MCF 10A (cell line): ENCODE results near the gene GDF2. TPM values are rescaled to one million over a fixed set of nuclear protein-coding genes. Genes with fewer than 3 reads are reported as not detected.

Experiments
- BruUV-seq: library from RNA; stranded (reverse); fragments of 400-500 nt; replicated peaks from 2 replicates; lab custom pipeline; 2021; lab: Mats Ljungman, UMichigan
- CTCF ChIA-PET: fragments of 300-600 bp; sonication (Branson Sonifier 250); formaldehyde crosslinking; extraction: SDS; loops from one replicate; lab custom pipeline; 2021; ENCODE audit warnings: antibody characterized with exemption, inconsistent platforms; lab: Yijun Ruan, JAX
- POLR2A ChIA-PET: fragments of 300-600, 350-650 bp; sonication (Branson Sonifier 250); formaldehyde crosslinking; extraction: SDS; loops from one replicate; lab custom pipeline; 2020; ENCODE audit warnings: antibody characterized with exemption, inconsistent platforms; lab: Yijun Ruan, JAX
- DNase-seq: peaks from one replicate; pipeline ENCODE4 v3.0.0-alpha.2; 2018; ENCODE audit not compliant: unreplicated experiment
- H3K27ac Mint-ChIP-seq: one replicate; pipeline ENCODE4 v1.8.0; 2022; ENCODE audit warnings: mild to moderate bottlenecking, low read depth, mixed read lengths; ENCODE audit not compliant: unreplicated experiment
- H3K27me3 Mint-ChIP-seq: one replicate; pipeline ENCODE4 v1.8.0; 2022; ENCODE audit warnings: mixed read lengths; ENCODE audit not compliant: insufficient read depth, unreplicated experiment
- H3K36me3 Mint-ChIP-seq: one replicate; pipeline ENCODE4 v1.8.0; 2022; ENCODE audit warnings: mild to moderate bottlenecking, moderate library complexity, mixed read lengths; ENCODE audit not compliant: insufficient read depth, unreplicated experiment
- H3K4me1 Mint-ChIP-seq: one replicate; pipeline ENCODE4 v1.8.0; 2022; ENCODE audit warnings: mixed read lengths; ENCODE audit not compliant: insufficient read depth, unreplicated experiment
- H3K4me3 Mint-ChIP-seq: one replicate; pipeline ENCODE4 v1.8.0; 2022; ENCODE audit warnings: mild to moderate bottlenecking, moderate library complexity, mixed read lengths; ENCODE audit not compliant: unreplicated experiment
- H3K9me3 Mint-ChIP-seq: one replicate; pipeline ENCODE4 v1.8.0; 2022; ENCODE audit warnings: mixed read lengths; ENCODE audit not compliant: unreplicated experiment
- CTCF ChIP-seq: fragments of 200-600 bp; IDR thresholded peaks from one replicate; pipeline ENCODE4 v1.8.0; 2022; ENCODE audit warnings: antibody characterized with exemption, mild to moderate bottlenecking; ENCODE audit not compliant: unreplicated experiment
- intact Hi-C: fragments of 100-400 bp; cut with micrococcal nuclease; formaldehyde crosslinking; loops from 2 replicates; pipeline ENCODE4 v1.14.1; 2022
- total RNA-seq: library from RNA; stranded (reverse); gene quantifications from 2 replicates; pipeline ENCODE4 v1.2.3, GENCODE V29; 2022

The GDF2 gene
- total RNA-seq, 1 experiment from 2014 or later: not detected

DNA sequence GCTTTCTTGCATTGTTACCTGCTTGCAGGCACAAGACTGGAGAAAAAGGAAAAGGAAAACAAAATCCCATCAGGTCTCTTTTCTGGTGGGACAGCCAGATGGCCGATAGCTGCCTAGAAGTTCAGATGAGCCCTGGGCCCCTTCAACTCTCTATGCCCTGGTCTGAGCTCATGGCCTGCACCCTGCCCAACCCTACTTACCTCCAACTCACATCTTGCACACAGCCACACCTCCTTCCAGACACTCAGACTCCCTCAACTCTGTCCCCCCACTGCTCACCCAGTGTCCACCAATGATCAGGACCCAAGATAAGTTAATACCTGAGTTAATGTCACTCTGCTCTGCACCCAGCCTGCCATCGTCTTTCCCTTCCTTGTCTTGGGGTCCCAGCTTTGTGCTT lies 36.8 kb downstream of the GDF2 start:
- TF ChIP-seq CTCF: no peak
- CTCF ChIA-PET: interaction anchor here (1.3 to 6.4 kb wide), 5 partner anchors 14 to 334 kb away, joined by 3 to 48 read pairs (median 11); no protein-coding TSS in a partner anchor

GRCh38 chr10:47359626-47360418 lies 37.6 kb downstream of the GDF2 start:
- CTCF ChIA-PET: interaction anchor here (0.6 to 6.4 kb wide), 8 partner anchors 8 to 79 kb away, joined by 3 to 48 read pairs (median 5); no protein-coding TSS in a partner anchor
- Mint-ChIP-seq H3K36me3 (no peaks in the 10 kb centered on the region), H3K9me3 (no peaks in the 10 kb centered on the region), H3K27ac (no peak overlapping the region), H3K4me3 (no peak overlapping the region), H3K27me3 (no peaks in the 10 kb centered on the region), H3K4me1 (no peaks in the 10 kb centered on the region)
- TF ChIP-seq CTCF: no peak
- POLR2A ChIA-PET: no interaction called here
- DNase-seq: no peak
- intact Hi-C loops: no loop called here
- no TSS peak for BruUV-seq

More for the DNA sequence above, 36.8 kb downstream of the GDF2 start:
- DNase-seq: no peak
- H3K27me3 Mint-ChIP-seq: no peaks in the 10 kb centered on the region
- intact Hi-C loops: no loop called here
- POLR2A ChIA-PET: no interaction called here
- no TSS peak for BruUV-seq
- no peak overlapping the region for H3K4me3 Mint-ChIP-seq
- no peaks in the 10 kb centered on the region for H3K4me1 Mint-ChIP-seq
- H3K27ac Mint-ChIP-seq: no peak overlapping the region
- H3K9me3 Mint-ChIP-seq: no peaks in the 10 kb centered on the region
- no peaks in the 10 kb centered on the region for H3K36me3 Mint-ChIP-seq

- ChIA-PET POLR2A (no interaction called here), CTCF (interaction anchor here (0.6 to 6.4 kb wide), 11 partner anchors 9 to 79 kb away, joined by 3 to 48 read pairs (median 4); no protein-coding TSS in a partner anchor)
- Mint-ChIP-seq H3K36me3 (no peaks in the 10 kb centered on the region), H3K27ac (no peak overlapping the region), H3K9me3 (no peaks in the 10 kb centered on the region), H3K27me3 (no peaks in the 10 kb centered on the region), H3K4me1 (no peaks in the 10 kb centered on the region), H3K4me3 (no peak overlapping the region)
- no peak for DNase-seq
- no TSS peak for BruUV-seq
- intact Hi-C loops: no loop called here
- TF ChIP-seq CTCF: no peak
Measured at GRCh38 chr10:47360419-47361040, 38.3 kb downstream of the GDF2 start.

- DNase-seq: peak; percentile 60
- no TSS peak for BruUV-seq
- POLR2A ChIA-PET: no interaction called here
Measured at GRCh38 chr10:47361293-47361692, 39.0 kb downstream of the GDF2 start.

More at GRCh38 chr10:47361293-47361692, 39.0 kb downstream of the GDF2 start:
- peak; percentile 72 for TF ChIP-seq CTCF
- CTCF ChIA-PET: interaction anchor here (0.6 to 6.4 kb wide), 15 partner anchors 9 to 368 kb away, joined by 3 to 48 read pairs (median 5); no protein-coding TSS in a partner anchor
- H3K36me3 Mint-ChIP-seq: no peaks in the 10 kb centered on the region
- H3K27me3 Mint-ChIP-seq: no peaks in the 10 kb centered on the region
- H3K9me3 Mint-ChIP-seq: no peaks in the 10 kb centered on the region
- intact Hi-C loops: no loop called here
- H3K4me1 Mint-ChIP-seq: no peaks in the 10 kb centered on the region
- no peak overlapping the region for H3K27ac Mint-ChIP-seq
- H3K4me3 Mint-ChIP-seq: no peak overlapping the region
